Measurements from ENCODE around the gene GDF9.

GDF9 gene

DNA sequence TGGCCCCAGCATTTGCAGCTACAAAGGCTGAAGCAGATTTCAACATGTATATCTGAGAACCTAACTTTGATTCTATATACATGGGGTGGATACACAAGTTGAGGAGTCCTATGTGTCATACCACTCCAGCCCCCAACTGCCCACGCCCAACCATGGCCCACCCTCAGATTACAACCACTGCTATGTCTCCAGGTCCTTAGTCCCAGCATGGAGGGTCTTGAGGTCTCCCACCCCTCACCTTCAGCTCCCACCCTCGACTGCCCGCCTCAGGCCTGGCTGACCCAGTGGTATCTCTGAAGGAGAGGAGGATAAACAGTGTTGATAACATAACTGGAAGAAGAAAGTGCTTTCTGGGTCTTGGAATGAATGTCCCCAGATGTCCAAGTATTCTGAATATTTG lies 44.9 kb downstream of the GDF9 start:
- FAIRE-seq, result no peak
- no peak for DNase-seq (ENCODE audit: low spot score)

DNA sequence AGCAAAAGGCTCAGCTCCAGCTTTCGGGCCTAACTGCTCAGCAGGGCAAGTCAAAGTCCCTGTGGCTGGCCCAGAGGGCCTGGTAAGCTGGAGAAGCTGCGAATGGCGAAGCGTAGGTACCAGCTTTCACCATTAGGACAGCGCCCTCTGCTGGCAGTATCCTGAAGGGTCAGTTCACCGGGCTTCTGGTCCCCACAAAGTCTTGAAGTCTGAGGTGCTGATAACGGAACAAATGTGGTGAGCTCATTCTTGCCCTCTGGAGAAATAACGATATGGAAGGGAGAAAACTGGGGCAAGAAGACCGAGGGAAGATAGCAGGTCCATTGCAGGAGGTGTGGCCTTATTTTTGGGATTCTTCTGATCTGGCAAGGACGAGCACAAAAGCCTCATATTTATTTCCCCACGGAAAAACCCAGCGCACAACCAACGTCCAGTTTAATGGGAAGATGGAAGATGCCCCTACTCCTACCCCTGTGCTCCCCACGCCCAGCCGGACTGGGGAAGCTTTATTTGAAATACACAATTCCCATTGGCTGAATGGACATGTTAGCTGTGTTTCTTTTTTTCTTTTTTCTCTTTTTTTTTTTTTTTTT lies 46.0 kb downstream of the GDF9 start:
- FAIRE-seq (peak; percentile 54), DNase-seq (ENCODE audit: low spot score) (peak; percentile 67)

DNA sequence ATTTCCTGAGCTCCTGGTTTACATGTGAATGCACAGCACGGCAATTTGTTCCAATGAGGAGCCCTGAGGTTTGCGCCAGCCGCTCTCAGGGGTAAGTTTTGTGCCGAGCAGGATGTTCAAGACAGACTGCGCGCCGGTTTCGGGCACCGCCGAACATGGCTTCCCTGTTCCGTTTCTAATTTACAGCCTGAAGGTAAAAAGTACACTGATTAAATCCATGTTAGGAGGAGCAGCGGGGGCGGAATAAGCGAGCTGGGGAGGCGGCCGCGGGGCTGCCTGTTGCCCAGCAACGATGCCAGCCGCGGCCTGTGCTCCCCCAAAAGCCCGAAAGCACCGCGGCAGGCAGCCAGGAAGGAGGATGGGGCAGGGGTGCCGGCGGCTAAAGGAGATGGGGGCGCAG lies 46.8 kb downstream of the GDF9 start:
- no peak for DNase-seq (ENCODE audit: low spot score)
- FAIRE-seq, result no peak

DNA sequence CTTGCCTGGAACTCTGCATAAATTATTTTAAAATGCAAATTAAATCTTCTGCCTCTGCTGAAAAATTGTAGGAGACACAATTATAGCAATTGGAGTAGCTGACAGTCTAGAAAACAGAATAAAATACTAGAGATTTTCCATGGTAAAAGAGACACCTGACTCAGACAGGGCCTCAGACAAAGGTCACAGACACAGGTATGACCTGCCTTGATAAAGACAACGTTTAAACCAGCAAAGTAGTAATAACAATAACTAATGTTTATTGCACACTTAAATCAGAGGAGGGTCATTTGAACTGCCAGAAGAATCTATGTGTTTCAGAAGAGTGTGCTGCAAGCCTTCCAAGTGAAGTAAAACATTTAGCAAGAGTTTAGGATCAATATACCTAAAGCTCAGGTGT lies 49.3 kb downstream of the GDF9 start:
- DNase-seq (ENCODE audit: low spot score) (no peak), FAIRE-seq (no peak)

DNA sequence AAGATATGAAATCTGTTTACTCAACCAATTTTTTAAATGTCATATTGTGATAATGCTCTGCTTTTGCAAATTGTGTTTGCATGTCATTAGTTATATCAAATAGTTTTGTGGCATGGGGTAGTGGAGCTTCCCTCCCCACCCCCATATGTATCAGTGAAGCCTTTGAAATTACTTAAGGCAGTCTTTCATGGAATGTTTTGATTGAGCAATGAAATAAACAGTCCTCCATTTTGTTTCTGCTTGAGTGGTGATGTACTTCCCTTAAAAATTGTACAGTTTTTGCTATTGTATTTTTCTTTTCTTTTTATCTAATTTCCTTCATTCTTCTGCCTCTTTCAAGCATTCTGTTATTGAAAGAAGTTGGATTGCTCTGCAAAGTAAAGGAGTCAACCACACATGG lies 49.7 kb downstream of the GDF9 start:
- no peak for DNase-seq (ENCODE audit: low spot score)
- no peak for FAIRE-seq

DNA sequence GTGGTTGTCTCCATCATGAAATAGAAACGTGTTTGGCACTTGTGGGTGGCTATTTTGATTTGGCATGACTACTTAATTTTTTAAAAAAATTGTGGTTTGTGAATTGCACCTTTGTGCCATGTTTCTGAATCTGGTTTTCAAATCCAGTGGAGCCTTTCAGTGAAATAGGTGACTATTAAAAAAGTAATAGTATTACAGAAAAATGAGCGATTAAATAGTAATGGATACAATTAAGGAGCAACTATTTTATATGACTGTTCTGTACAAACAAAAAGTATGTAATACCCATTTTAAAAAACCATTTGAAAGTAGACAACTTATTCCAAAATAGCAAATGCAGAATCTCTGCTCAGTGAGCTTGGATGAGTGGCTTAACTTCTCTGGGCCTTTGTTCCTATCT lies 50.2 kb downstream of the GDF9 start:
- no peak for DNase-seq (ENCODE audit: low spot score)
- no peak for FAIRE-seq

DNA sequence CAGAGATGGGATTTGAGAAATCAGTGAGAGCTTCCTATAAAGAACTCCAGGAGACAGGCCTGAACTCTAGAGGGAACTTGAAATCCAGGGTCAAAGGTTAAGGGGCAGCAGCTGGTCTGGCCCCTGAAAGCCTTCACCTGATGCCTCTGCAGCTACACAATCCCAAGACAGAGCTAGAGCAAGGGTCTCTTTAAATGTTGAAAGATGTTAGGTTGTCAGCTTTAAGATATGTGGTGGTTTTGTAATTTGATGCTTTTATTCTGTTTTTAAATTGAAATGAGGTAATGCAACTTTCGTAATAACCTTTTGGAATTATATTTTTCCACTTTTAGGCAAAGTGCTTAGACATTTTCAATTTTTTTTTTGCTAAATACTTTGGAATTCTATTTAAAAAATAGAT lies 50.8 kb downstream of the GDF9 start:
- no peak for DNase-seq (ENCODE audit: low spot score)
- no peak for FAIRE-seq

DNA sequence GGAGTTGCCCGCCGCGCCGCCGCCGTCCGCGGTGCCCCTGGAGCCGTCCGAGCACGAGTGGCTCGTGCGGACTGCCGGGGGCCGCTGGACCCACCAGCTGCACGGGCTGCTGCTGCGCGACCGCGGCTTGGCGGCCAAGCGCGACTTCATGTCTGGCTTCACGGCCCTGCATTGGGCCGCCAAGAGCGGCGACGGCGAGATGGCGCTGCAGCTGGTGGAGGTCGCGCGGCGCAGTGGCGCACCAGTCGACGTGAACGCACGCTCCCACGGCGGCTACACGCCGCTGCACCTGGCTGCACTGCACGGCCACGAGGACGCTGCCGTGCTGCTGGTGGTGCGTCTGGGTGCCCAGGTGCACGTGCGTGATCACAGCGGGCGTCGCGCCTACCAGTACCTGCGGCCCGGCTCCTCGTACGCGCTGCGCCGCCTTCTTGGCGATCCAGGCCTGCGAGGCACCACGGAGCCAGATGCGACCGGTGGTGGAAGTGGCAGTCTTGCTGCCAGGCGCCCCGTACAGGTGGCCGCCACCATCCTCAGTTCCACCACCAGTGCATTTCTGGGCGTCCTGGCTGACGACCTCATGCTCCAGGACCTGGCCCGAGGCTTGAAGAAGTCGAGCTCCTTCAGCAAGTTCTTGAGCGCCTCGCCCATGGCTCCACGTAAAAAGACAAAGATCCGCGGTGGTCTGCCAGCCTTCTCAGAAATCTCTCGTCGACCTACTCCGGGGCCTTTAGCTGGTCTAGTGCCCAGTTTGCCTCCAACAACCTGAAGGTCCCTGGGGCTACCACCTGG lies 51.6 kb downstream of the GDF9 start:
- DNase-seq (ENCODE audit: low spot score) (no peak), FAIRE-seq (no peak)

DNA sequence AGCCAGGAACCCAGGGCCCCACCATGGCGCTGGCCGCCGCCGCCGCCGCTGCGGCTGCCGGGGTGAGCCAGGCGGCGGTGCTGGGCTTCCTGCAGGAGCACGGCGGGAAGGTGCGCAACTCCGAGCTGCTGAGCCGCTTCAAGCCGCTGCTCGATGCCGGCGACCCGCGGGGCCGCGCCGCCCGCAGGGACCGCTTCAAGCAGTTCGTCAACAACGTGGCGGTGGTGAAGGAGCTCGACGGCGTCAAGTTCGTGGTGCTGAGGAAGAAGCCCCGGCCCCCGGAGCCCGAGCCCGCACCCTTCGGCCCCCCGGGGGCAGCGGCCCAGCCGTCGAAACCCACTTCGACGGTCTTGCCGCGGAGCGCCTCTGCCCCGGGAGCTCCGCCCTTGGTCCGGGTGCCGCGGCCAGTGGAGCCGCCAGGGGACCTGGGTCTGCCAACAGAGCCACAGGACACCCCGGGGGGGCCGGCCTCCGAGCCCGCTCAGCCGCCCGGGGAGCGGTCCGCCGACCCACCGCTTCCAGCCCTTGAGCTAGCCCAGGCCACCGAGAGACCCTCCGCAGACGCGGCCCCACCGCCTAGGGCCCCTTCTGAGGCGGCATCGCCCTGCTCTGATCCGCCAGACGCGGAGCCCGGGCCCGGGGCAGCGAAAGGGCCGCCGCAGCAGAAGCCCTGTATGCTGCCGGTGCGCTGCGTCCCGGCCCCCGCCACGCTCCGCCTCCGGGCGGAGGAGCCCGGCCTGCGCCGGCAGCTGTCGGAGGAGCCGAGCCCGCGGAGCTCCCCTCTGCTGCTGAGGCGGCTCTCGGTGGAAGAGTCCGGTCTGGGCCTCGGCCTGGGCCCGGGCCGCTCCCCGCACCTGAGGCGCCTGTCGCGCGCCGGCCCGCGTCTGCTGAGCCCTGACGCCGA lies 52.4 kb downstream of the GDF9 start:
- no peak for FAIRE-seq

DNA sequence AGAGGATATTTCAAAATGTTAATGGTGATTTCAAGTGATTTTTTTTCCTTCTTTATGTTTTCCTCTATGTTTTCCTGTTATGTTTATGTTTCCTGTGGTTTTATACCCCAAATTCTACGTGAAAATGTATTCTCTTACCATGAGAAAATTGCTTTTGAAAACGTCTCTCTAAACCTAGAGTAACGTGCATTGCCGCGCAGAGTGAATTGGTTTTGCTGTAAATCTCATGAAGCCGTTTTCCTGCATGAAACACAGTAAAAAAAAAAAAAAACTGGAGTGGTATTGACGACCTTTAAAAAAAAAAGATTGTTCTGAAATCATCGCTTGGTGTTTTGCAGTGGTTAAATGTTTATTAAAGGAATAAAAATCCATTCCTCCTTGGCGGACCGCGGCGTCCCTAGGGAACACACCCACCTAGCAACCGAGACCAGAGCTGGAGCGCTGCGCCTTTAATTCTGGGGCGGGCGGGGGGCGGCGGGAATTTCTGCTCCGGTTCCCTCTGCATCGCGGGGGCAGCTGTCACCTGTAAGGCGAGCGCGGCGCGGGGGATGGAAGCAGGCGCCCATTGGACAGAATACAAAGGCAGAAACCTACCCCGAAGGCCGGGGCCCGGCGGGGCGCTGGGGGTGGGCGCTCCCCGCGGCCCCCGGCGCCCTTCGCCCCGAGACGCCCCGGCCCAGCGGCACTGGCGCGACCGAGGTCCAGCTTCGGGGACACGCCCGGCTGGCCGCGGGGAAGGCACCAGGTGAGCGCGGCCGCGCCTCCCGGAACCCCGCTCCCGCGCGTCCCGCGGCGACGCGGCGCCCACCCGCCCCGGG lies 53.3 kb downstream of the GDF9 start, which contains the start of gene SOWAHA:
Gene SOWAHA (plus strand): TSS at position 522 of the 818 bp plus-strand sequence. CDS start 320 bp downstream, outside the sequence.
- FAIRE-seq (no peak), DNase-seq (ENCODE audit: low spot score) (no peak)

More for the DNA sequence above, 52.4 kb downstream of the GDF9 start:
- no peak for DNase-seq (ENCODE audit: low spot score)

DNA sequence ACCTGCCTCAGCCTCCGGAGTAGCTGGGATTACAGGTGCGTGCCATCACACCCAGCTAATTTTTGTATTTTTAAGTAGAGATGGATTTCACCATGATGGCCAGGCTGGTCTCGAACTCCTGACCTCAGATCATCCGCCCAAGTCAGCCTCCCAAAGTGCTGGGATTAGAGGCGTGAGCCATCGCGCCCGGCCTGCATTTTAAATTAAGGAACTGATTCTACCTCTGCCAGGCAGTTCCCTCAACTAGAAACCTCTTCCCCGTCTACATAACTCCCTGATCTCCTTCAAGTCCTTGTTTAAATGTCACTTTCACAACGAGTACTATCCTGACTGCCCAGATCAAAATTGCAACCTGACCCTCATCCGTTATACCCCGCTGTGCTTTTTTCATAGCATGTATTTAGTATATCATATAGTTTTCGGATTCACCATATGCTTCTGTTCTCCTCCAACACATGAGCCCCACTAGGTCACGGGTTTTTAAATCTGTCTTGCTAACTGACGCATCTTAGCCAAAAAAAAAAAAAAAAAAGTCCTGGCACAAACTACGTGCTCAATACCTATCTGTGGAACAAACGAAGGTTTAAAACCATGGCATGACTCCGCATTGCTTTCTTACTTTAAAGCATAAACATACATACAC lies 54.0 kb downstream of the GDF9 start:
- DNase-seq (ENCODE audit: low spot score) (no peak), FAIRE-seq (no peak)
